IPS-18a (cell line): ENCODE data around the gene MVB12B.

ENCODE experiments used
- H3K27ac ChIP-seq: one replicate; pipeline ENCODE4 v1.5.1; 2013; ENCODE audit warnings: low read length
- H3K27me3 ChIP-seq: one replicate; pipeline ENCODE4 v1.6.1; 2013; ENCODE audit warnings: mild to moderate bottlenecking, low read length; ENCODE audit not compliant: control insufficient read depth, insufficient read depth
- H3K36me3 ChIP-seq: one replicate; pipeline ENCODE4 v1.6.1; 2013; ENCODE audit warnings: low read depth, low read length; ENCODE audit not compliant: control insufficient read depth
- H3K4me1 ChIP-seq: one replicate; pipeline ENCODE4 v1.6.1; 2013; ENCODE audit warnings: low read depth, low read length; ENCODE audit not compliant: control insufficient read depth
- H3K4me3 ChIP-seq: one replicate; pipeline ENCODE4 v1.5.1; 2013; ENCODE audit warnings: low read length
- H3K9ac ChIP-seq: one replicate; pipeline ENCODE4 v1.6.1; 2013; ENCODE audit warnings: mild to moderate bottlenecking, low read length, moderate library complexity
- H3K9me3 ChIP-seq: one replicate; pipeline ENCODE4 v1.6.1; 2013; ENCODE audit warnings: low read depth, low read length; ENCODE audit not compliant: control insufficient read depth

Gene MVB12B

GRCh38 chr9:126336736-126337325 is 10.2 kb downstream of the MVB12B start:
- no peak overlapping the region for H3K4me3 ChIP-seq
- no peaks in the 10 kb centered on the region for H3K36me3 ChIP-seq
- no peaks in the 10 kb centered on the region for H3K9me3 ChIP-seq
- no peak overlapping the region for H3K27ac ChIP-seq
- peaks cover 19% of the 10 kb centered on the region for H3K4me1 ChIP-seq
- no peak overlapping the region for H3K9ac ChIP-seq
- H3K27me3 ChIP-seq, result no peaks in the 10 kb centered on the region

- H3K27ac ChIP-seq, result no peak overlapping the region
- H3K9me3 ChIP-seq, result no peaks in the 10 kb centered on the region
- no peak overlapping the region for H3K9ac ChIP-seq
- no peaks in the 10 kb centered on the region for H3K36me3 ChIP-seq
- peaks cover 14% of the 10 kb centered on the region for H3K4me1 ChIP-seq
- no peaks in the 10 kb centered on the region for H3K27me3 ChIP-seq
- H3K4me3 ChIP-seq, result no peak overlapping the region
Measured at GRCh38 chr9:126337729-126338372, 11.2 kb downstream of the MVB12B start.

- Histone ChIP-seq H3K4me3 (no peak overlapping the region), H3K9me3 (no peaks in the 10 kb centered on the region), H3K36me3 (no peaks in the 10 kb centered on the region), H3K4me1 (peaks cover 14% of the 10 kb centered on the region), H3K9ac (no peak overlapping the region), H3K27me3 (no peaks in the 10 kb centered on the region), H3K27ac (no peak overlapping the region)
Measured at GRCh38 chr9:126338945-126339344, 12.3 kb downstream of the MVB12B start.

- no peaks in the 10 kb centered on the region for H3K36me3 ChIP-seq
- H3K9me3 ChIP-seq, result no peaks in the 10 kb centered on the region
- H3K4me1 ChIP-seq, result peaks cover 14% of the 10 kb centered on the region
- H3K9ac ChIP-seq, result no peak overlapping the region
- H3K4me3 ChIP-seq, result no peak overlapping the region
- no peak overlapping the region for H3K27ac ChIP-seq
- H3K27me3 ChIP-seq, result no peaks in the 10 kb centered on the region
Measured at GRCh38 chr9:126341426-126341825, 14.8 kb downstream of the MVB12B start.

GRCh38 chr9:126341902-126342301 is 15.3 kb downstream of the MVB12B start:
- no peaks in the 10 kb centered on the region for H3K27me3 ChIP-seq
- no peaks in the 10 kb centered on the region for H3K36me3 ChIP-seq
- peaks cover 14% of the 10 kb centered on the region for H3K4me1 ChIP-seq
- H3K27ac ChIP-seq, result no peak overlapping the region
- no peak overlapping the region for H3K4me3 ChIP-seq
- no peak overlapping the region for H3K9ac ChIP-seq
- H3K9me3 ChIP-seq, result no peaks in the 10 kb centered on the region

- Histone ChIP-seq H3K4me1 (peaks cover 18% of the 10 kb centered on the region), H3K27me3 (no peaks in the 10 kb centered on the region), H3K9me3 (no peaks in the 10 kb centered on the region), H3K4me3 (no peak overlapping the region), H3K27ac (no peak overlapping the region), H3K36me3 (no peaks in the 10 kb centered on the region), H3K9ac (no peak overlapping the region)
Measured at GRCh38 chr9:126342621-126343031, 16.0 kb downstream of the MVB12B start.

GRCh38 chr9:126343271-126343700 is 16.7 kb downstream of the MVB12B start:
- Histone ChIP-seq H3K36me3 (no peaks in the 10 kb centered on the region), H3K27me3 (no peaks in the 10 kb centered on the region), H3K4me1 (peaks cover 24% of the 10 kb centered on the region), H3K4me3 (no peak overlapping the region), H3K9me3 (no peaks in the 10 kb centered on the region), H3K27ac (no peak overlapping the region), H3K9ac (no peak overlapping the region)

- Histone ChIP-seq H3K4me1 (peaks cover 28% of the 10 kb centered on the region), H3K4me3 (no peak overlapping the region), H3K9ac (no peak overlapping the region), H3K27me3 (peaks cover 5% of the 10 kb centered on the region), H3K9me3 (peaks cover 5% of the 10 kb centered on the region), H3K27ac (no peak overlapping the region), H3K36me3 (no peaks in the 10 kb centered on the region)
Measured at GRCh38 chr9:126346031-126346430, 19.4 kb downstream of the MVB12B start.

- Histone ChIP-seq H3K36me3 (no peaks in the 10 kb centered on the region), H3K4me1 (peaks cover 21% of the 10 kb centered on the region), H3K27me3 (peaks cover 5% of the 10 kb centered on the region), H3K27ac (no peak overlapping the region), H3K9me3 (peaks cover 7% of the 10 kb centered on the region), H3K4me3 (no peak overlapping the region), H3K9ac (no peak overlapping the region)
Measured at GRCh38 chr9:126347093-126347492, 20.5 kb downstream of the MVB12B start.

GRCh38 chr9:126347911-126348760 is 21.5 kb downstream of the MVB12B start:
- Histone ChIP-seq H3K9me3 (peaks cover 7% of the 10 kb centered on the region), H3K4me3 (no peak overlapping the region), H3K36me3 (no peaks in the 10 kb centered on the region), H3K27me3 (peaks cover 5% of the 10 kb centered on the region), H3K9ac (no peak overlapping the region), H3K27ac (no peak overlapping the region), H3K4me1 (peaks cover 21% of the 10 kb centered on the region)

- Histone ChIP-seq H3K9me3 (peaks cover 7% of the 10 kb centered on the region), H3K27ac (no peak overlapping the region), H3K9ac (no peak overlapping the region), H3K4me3 (no peak overlapping the region), H3K27me3 (peaks cover 5% of the 10 kb centered on the region), H3K36me3 (no peaks in the 10 kb centered on the region), H3K4me1 (peaks cover 21% of the 10 kb centered on the region)
Measured at GRCh38 chr9:126348911-126349550, 22.4 kb downstream of the MVB12B start.
